H9 (cell line): Measurements from ENCODE around the gene RABGAP1. TPM values are rescaled to one million over a fixed set of nuclear protein-coding genes. Genes with fewer than 3 reads are reported as not detected.
A peak's percentile ranks its signal among the peaks of the same experiment; 100 is the strongest.

Experiments used
- DNase-seq: peaks from one replicate; pipeline ENCODE4 v3.0.0-alpha.2; 2017
- H2AFZ ChIP-seq: one replicate; pipeline ENCODE4 v1.6.1; 2013; ENCODE audit warnings: mild to moderate bottlenecking, low read length, control low read depth, moderate library complexity
- H2AK5ac ChIP-seq: 2 replicates; pipeline ENCODE4 v1.6.1; 2013; ENCODE audit warnings: low read length, control low read depth, mixed read lengths; ENCODE audit not compliant: insufficient read length
- H2BK120ac ChIP-seq: one replicate; pipeline ENCODE4 v1.6.1; 2013; ENCODE audit warnings: low read depth, mild to moderate bottlenecking, low read length, control low read depth, inconsistent platforms; ENCODE audit not compliant: poor library complexity, severe bottlenecking
- H2BK12ac ChIP-seq: 2 replicates; pipeline ENCODE4 v1.6.1; 2013; ENCODE audit warnings: low read length, control low read depth, mixed read lengths, low read depth; ENCODE audit not compliant: insufficient read length
- H2BK15ac ChIP-seq: 2 replicates; pipeline ENCODE4 v1.6.1; 2013; ENCODE audit warnings: low read depth, low read length, control low read depth
- H2BK20ac ChIP-seq: one replicate; pipeline ENCODE4 v1.6.1; 2013; ENCODE audit warnings: low read depth, mild to moderate bottlenecking, low read length, control low read depth, inconsistent platforms; ENCODE audit not compliant: poor library complexity, severe bottlenecking
- H2BK5ac ChIP-seq: 2 replicates; pipeline ENCODE4 v1.6.1; 2013; ENCODE audit warnings: low read length, control low read depth, mixed read lengths; ENCODE audit not compliant: insufficient read length
- H3K14ac ChIP-seq: 2 replicates; pipeline ENCODE4 v1.6.1; 2013; ENCODE audit warnings: low read length, control low read depth; ENCODE audit not compliant: insufficient read depth
- H3K18ac ChIP-seq: 2 replicates; pipeline ENCODE4 v1.6.1; 2013; ENCODE audit warnings: low read depth, mild to moderate bottlenecking, mixed read lengths, low read length, control low read depth; ENCODE audit not compliant: insufficient read length
- H3K23ac ChIP-seq: 2 replicates; pipeline ENCODE4 v1.6.1; 2013; ENCODE audit warnings: low read length, control low read depth, mixed read lengths, low read depth; ENCODE audit not compliant: insufficient read length
- H3K23me2 ChIP-seq: 2 replicates; pipeline ENCODE4 v1.6.1; 2013; ENCODE audit warnings: low read depth, mild to moderate bottlenecking, mixed read lengths, low read length, control low read depth; ENCODE audit not compliant: insufficient read length, poor library complexity, severe bottlenecking
- H3K27ac ChIP-seq: 2 replicates; pipeline ENCODE4 v1.5.1; 2013; ENCODE audit warnings: low read length, control low read depth, mixed read lengths, low read depth; ENCODE audit not compliant: insufficient read length
- H3K27me3 ChIP-seq: 2 replicates; pipeline ENCODE4 v1.6.1; 2013; ENCODE audit warnings: low read length, control low read depth, inconsistent platforms; ENCODE audit not compliant: insufficient read depth
- H3K4ac ChIP-seq: 2 replicates; pipeline ENCODE4 v1.6.1; 2013; ENCODE audit warnings: low read depth, mild to moderate bottlenecking, control low read depth, inconsistent platforms, low read length, moderate library complexity
- H3K4me1 ChIP-seq: 2 replicates; pipeline ENCODE4 v1.6.1; 2013; ENCODE audit warnings: low read length, control low read depth, inconsistent platforms; ENCODE audit not compliant: insufficient read depth
- H3K4me2 ChIP-seq: 2 replicates; pipeline ENCODE4 v1.6.1; 2013; ENCODE audit warnings: low read length, control low read depth, mixed read lengths; ENCODE audit not compliant: insufficient read length, insufficient read depth
- H3K56ac ChIP-seq: 2 replicates; pipeline ENCODE4 v1.6.1; 2013; ENCODE audit warnings: low read depth, mild to moderate bottlenecking, mixed read lengths, low read length, control low read depth; ENCODE audit not compliant: insufficient read length
- H3K79me1 ChIP-seq: 2 replicates; pipeline ENCODE4 v1.6.1; 2013; ENCODE audit warnings: low read depth, mild to moderate bottlenecking, moderate library complexity, low read length, control low read depth, inconsistent platforms; ENCODE audit not compliant: insufficient read depth, poor library complexity, severe bottlenecking
- H3K79me2 ChIP-seq: 2 replicates; pipeline ENCODE4 v1.6.1; 2013; ENCODE audit warnings: low read length, control low read depth, inconsistent platforms; ENCODE audit not compliant: insufficient read depth
- H3K9ac ChIP-seq: 2 replicates; pipeline ENCODE4 v1.6.1; 2013; ENCODE audit warnings: low read length, control low read depth, mixed read lengths; ENCODE audit not compliant: insufficient read length; ENCODE audit errors: extremely low read depth
- H3K9me3 ChIP-seq: one replicate; pipeline ENCODE4 v1.6.1; 2013; ENCODE audit warnings: low read depth, low read length, inconsistent platforms; ENCODE audit not compliant: control insufficient read depth
- H3T11ph ChIP-seq: one replicate; pipeline ENCODE4 v1.6.1; 2013; ENCODE audit warnings: mild to moderate bottlenecking, low read length, control low read depth, inconsistent platforms
- H4K20me1 ChIP-seq: one replicate; pipeline ENCODE4 v1.6.1; 2013; ENCODE audit not compliant: control insufficient read depth, insufficient read length, insufficient read depth
- H4K5ac ChIP-seq: 2 replicates; pipeline ENCODE4 v1.6.1; 2013; ENCODE audit warnings: low read depth, mild to moderate bottlenecking, mixed read lengths, low read length, control low read depth; ENCODE audit not compliant: insufficient read length
- H4K8ac ChIP-seq: replicated peaks from 2 replicates; pipeline ENCODE4 v1.6.1; 2013; ENCODE audit warnings: low read length, control low read depth, mixed read lengths, low read depth; ENCODE audit not compliant: insufficient read length
- H4K91ac ChIP-seq: 2 replicates; pipeline ENCODE4 v1.6.1; 2013; ENCODE audit warnings: low read depth, mild to moderate bottlenecking, moderate library complexity, mixed read lengths, low read length, control low read depth; ENCODE audit not compliant: insufficient read length
- H3K27ac Mint-ChIP-seq, 3 experiments: 2 replicates in 2 of 3; 3 replicates in 1 of 3; pipeline ENCODE4 v1.8.0; 2020 to 2021; ENCODE audit warnings: mixed read lengths in 3 of 3, mild to moderate bottlenecking in 1 of 3, moderate library complexity in 1 of 3
- H3K27me3 Mint-ChIP-seq: 2 replicates; pipeline ENCODE4 v1.8.0; 2021; ENCODE audit warnings: low read depth, mild to moderate bottlenecking, moderate library complexity, mixed read lengths
- H3K36me3 Mint-ChIP-seq, 3 experiments: 2 replicates in 2 of 3; 3 replicates in 1 of 3; pipeline ENCODE4 v1.8.0; 2020 to 2021; ENCODE audit warnings: low read depth in 3 of 3, mixed read lengths in 3 of 3; ENCODE audit not compliant: insufficient read depth in 1 of 3
- H3K4me1 Mint-ChIP-seq, 2 experiments: 2 replicates each; pipeline ENCODE4 v1.8.0; 2020; ENCODE audit warnings: mixed read lengths in 2 of 2
- H3K4me3 Mint-ChIP-seq, 2 experiments: 2 replicates in 1 of 2; 3 replicates in 1 of 2; pipeline ENCODE4 v1.8.0; 2020 to 2021; ENCODE audit warnings: mild to moderate bottlenecking in 2 of 2, mixed read lengths in 2 of 2, moderate library complexity in 1 of 2
- H3K9me3 Mint-ChIP-seq, 2 experiments: 2 replicates in 1 of 2; 3 replicates in 1 of 2; pipeline ENCODE4 v1.8.0; 2020; ENCODE audit warnings: mild to moderate bottlenecking in 2 of 2, mixed read lengths in 2 of 2, moderate library complexity in 1 of 2
- CTCF ChIP-seq: fragments of 200-600 bp; sonication (generic); conservative IDR thresholded peaks from 3 replicates; pipeline ENCODE4 v1.8.0; 2021; ENCODE audit warnings: antibody characterized with exemption, mild to moderate bottlenecking
- WGBS: extraction: QIAGEN DNeasy Blood & Tissue Kit; methylation state at CpG from one replicate; pipeline ENCODE4 v1.1.7; 2013; ENCODE audit warnings: missing lambda C conversion rate, low lambda C conversion rate, mixed read lengths; ENCODE audit not compliant: insufficient read length; ENCODE audit errors: extremely low coverage; 5-methylcytosine and 5-hydroxymethylcytosine counted together
- total RNA-seq: library from RNA; stranded (reverse); gene quantifications from 2 replicates; pipeline ENCODE4 v1.2.1, GENCODE V29; 2021

RABGAP1 gene
- total RNA-seq, 1 experiment from 2014 or later, result 31.6 TPM

GRCh38 chr9:123062351-123063176 lies 121.7 kb downstream of the RABGAP1 start:
- no peaks in the 10 kb centered on the region for H4K20me1 ChIP-seq
- no peak overlapping the region for H3K27ac ChIP-seq
- no peaks in the 10 kb centered on the region for H3K4me1 ChIP-seq
- H3K79me1 ChIP-seq, result no peaks in the 10 kb centered on the region
- DNase-seq, result no peak
- H3K23me2 ChIP-seq, result no peaks in the 10 kb centered on the region
- H3K4me2 ChIP-seq, result no peak overlapping the region
- no peaks in the 10 kb centered on the region for H3K9me3 ChIP-seq
- Mint-ChIP-seq H3K4me3 (no peak overlapping the region), H3K4me1 (peaks cover 5 to 7% of the 10 kb centered on the region in 2 experiments), H3K27ac (peak overlapping the region in 1 of 3 experiments; percentile 4; a peak in 1 of 7 replicates), H3K9me3 (no peaks in the 10 kb centered on the region), H3K36me3 (peaks cover 6 to 34% (median 29%) of the 10 kb centered on the region in 3 experiments; a peak in 5 of 7 replicates), H3K27me3 (no peaks in the 10 kb centered on the region)
- no peak overlapping the region for H2AK5ac ChIP-seq
- no peak overlapping the region for H3K14ac ChIP-seq
- no peak overlapping the region for H4K91ac ChIP-seq
- H4K5ac ChIP-seq, result no peak overlapping the region
- H3K79me2 ChIP-seq, result no peaks in the 10 kb centered on the region
- H2BK120ac ChIP-seq, result no peak overlapping the region
- H3K9ac ChIP-seq, result no peak overlapping the region
- no peak overlapping the region for H3T11ph ChIP-seq
- H4K8ac ChIP-seq, result no peak overlapping the region
- no CpG with 5 or more reads among the region's 7 CpGs for WGBS
- no peak overlapping the region for H2BK15ac ChIP-seq
- H2BK5ac ChIP-seq, result no peak overlapping the region
- no peak overlapping the region for H3K18ac ChIP-seq
- no peak overlapping the region for H3K4ac ChIP-seq
- H3K23ac ChIP-seq, result no peak overlapping the region
- no peak for TF ChIP-seq CTCF
- H2BK20ac ChIP-seq, result no peak overlapping the region
- no peak overlapping the region for H2AFZ ChIP-seq
- H3K27me3 ChIP-seq, result no peaks in the 10 kb centered on the region
- H2BK12ac ChIP-seq, result no peak overlapping the region
- H3K56ac ChIP-seq, result no peak overlapping the region
